Hematopoietic multipotent progenitor cell treated with erythropoietin and hydrocortisone succinate and interleukin-3 and kit ligand, for 8 days (in vitro differentiated cells): ENCODE data around the gene MAPK1.
"Not testable (repeated sequence)": the region's sequence is repeated elsewhere in the genome, so short reads cannot be mapped to it uniquely, and the experiment has no call there.

Experiments used
- DNase-seq: peaks from one replicate; pipeline ENCODE4 v3.0.0-alpha.2; 2015

The MAPK1 gene

DNA sequence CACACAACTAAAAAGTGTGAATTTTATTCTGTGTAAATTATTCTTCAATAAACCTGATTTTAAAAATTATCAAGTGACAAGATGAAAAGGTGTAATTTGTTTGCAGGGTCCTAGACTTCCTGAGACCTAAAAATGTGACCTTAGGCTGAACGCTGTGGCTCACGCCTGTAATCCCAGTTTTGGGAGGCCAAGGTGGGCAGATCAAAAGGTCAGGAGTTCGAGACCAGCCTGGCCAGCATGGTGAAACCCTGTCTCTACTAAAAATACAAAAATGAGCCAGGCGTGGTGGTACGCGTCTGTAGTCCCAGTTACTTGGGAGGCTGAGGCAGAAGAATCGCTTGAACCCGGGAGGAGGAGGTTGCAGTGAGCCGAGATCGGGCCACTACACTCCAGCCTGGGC lies 79.9 kb downstream of the MAPK1 start:
- DNase-seq = not testable (repeated sequence)

GRCh38 chr22:21780259-21780658 lies 87.2 kb downstream of the MAPK1 start:
- DNase-seq = no peak

DNA sequence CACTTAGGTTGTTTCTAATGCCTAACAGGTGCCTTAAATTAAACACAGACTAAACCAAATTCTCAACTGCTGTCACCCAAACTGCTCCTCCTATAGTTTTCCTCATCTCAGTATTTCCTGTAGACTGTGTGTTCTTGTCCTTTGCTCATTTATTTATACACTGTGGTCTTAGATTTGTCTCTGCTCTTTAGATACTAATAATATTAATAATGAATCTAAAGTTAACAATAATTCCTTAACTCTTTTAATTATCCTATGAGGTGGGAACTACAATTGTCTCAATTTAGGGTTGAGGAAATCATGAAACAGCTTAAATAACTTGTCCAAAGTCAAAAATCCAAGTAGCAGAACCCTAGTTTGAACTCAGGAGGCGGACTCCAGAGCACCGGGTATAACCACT lies 88.0 kb downstream of the MAPK1 start:
- no peak for DNase-seq

DNA sequence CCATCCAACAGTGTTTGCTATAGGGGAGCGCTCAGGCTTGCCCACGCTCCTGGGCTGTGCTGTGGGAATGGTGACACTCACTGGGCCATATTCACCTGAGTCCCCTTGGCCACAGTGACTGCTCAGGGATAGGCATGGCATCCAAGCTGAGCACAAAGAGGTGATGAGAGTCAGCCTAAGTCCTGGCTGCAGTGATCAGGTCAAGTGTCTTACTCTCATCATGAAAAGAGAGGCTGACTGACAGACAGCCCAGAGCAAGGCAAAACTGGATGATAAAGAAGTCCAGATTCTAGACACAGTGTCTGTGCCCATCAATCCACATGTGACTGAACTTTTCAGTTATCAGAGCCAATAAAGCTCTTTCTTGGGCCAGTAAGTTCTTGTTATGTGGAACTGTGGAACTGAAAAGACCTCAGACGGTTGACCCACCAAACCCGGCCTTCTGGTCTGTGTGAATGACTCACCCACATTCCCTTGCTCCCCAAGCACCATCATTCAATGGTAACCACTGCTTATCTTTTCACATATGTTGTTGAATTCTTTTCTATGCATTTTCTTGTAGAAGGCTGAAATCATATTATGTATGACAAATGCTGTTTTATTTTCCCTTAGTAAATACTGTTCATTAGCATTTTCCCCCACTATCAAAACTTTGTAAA lies 88.6 kb downstream of the MAPK1 start:
- peak; percentile 30 for DNase-seq

GRCh38 chr22:21771631-21771976 lies 95.8 kb downstream of the MAPK1 start:
- DNase-seq = no peak

GRCh38 chr22:21768435-21768834 lies 99.0 kb downstream of the MAPK1 start:
- DNase-seq = no peak

- no peak for DNase-seq
These were observed 100.6 kb downstream of the MAPK1 start for GRCh38 chr22:21766691-21767462.

- DNase-seq = no peak
These were observed 101.4 kb downstream of the MAPK1 start for GRCh38 chr22:21765909-21766529.

GRCh38 chr22:21764038-21764804 lies 103.2 kb downstream of the MAPK1 start:
- DNase-seq = no peak

- no peak for DNase-seq
These were observed 104.5 kb downstream of the MAPK1 start for GRCh38 chr22:21762712-21763581.

- DNase-seq = no peak
These were observed 105.3 kb downstream of the MAPK1 start for GRCh38 chr22:21761994-21762680.

- no peak for DNase-seq
These were observed 106.4 kb downstream of the MAPK1 start for GRCh38 chr22:21761086-21761485.

DNA sequence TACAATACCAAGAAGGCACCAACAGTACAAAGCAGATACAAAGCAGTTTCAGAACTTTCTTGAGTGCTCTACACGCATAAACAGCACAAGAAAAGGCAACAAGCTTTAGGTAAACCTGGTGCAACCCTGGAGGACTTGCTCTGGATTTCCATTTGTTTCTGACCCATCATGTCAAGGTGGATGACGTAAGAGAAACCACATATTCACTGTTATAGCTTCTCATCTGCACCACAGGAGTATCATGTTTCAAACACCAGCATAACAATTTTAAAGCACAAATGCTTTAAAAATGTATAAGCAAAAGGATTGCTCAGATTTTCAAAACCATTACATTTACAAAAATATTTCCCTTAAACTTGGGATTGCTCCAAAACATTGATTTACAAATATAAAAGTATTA lies 106.8 kb downstream of the MAPK1 start:
- no peak for DNase-seq

DNA sequence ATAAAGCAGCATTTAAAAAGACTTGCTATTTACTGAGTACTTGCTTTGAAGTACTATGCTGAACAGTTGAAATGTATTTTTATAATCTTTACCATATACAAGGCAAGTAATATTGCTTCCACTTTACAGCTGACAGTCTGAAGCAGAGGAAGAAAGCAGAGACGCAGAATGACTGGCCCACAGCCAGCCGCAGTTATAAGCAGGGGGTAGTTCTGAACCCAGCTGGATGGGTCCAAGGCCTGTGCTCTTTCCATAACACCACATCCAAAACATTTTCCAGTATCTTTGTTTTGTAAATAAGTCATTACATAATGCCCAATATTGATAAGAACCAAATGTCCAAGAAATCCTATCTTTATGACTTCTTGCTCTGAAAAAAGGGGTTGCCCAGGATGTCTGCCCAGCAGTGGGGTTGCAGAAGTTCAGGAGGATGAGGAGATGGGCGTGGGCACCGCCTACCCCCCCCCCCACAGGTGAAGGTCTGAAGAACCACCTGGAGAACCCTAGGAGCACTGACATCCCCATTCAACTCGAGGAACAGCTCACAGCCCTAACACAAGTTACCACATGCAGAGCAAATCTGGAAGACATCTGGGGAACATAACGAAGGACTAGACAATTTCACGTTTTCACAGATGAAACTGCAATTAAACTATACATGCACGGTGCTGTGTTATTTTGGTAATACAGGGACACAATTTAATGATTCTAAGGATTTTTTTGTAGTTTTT lies 107.6 kb downstream of the MAPK1 start:
- DNase-seq = no peak

DNA sequence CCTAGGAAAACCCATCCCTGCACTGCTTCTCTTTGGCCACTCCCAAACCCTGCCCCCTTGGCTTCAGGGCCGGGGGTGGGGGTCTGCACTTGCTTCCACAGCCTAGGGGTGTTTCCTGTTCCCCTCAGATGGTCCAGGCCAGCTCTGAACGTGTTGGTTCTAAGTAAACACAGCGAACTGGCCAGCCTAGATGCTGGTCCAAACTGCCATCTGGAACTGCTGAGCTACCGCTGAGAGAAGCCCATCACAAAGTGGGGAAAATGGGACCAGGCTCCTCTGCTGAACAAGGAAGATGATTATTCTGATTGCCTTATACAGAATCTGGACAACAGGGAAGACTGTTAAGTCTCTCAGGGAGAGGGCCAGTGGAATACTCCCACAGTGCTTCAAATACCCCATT lies 108.4 kb downstream of the MAPK1 start:
- no peak for DNase-seq

DNA sequence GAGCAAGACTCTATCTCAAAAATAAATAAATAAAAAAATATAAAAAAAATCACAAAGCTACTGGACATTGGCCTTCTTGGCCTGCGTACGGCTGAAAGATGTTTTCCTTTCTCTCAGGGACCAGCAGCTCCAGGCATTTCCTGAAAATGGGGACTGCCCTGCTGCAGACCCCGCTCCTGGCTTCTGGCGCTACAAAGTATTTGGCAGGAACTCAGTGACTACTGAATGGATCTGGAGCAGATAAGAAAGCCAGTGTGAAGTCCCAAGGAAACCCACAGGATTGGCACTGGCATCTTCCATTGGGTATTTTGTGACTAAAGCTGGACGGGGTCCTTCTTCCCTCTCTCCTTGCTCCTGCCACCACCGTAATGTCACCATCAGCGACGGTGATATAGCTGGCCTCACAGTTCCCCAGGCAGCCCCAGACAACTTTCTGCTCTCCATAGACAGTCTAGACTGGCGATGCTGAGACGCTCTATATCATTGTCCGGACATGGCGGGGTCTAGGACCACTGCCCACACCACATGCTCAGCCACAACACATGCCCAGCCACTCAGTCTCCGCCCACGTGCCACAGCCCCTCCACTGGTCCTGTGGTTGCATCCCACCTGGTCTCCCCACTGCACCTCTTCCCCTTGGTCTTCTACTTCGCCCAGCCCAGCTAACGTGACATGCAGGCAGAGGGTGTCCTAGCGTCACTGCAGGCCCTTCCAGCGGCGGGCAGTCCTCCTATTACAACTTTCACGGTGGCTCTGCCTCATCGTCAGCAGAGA lies 109.2 kb downstream of the MAPK1 start:
- DNase-seq = no peak

DNA sequence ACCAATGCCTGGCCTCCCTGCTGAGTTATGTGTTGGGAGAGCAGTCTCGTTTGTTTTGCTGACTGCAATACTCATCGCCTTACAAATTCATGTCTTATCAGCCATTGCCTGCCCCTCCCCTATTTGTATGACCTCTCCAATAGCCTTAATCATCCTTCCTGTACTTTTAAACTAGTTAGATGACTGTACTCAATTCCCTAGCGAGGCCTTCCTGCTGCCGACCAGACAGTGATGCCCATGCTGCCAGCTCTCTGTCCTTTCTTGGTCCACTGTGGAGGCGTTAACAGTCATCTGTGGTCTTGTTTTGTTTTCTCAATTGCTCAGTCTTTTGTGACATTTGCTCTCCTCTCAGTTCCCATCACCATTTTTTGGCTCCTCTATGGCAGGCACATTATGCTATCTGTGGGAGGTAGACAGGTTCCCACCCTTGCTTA lies 111.6 kb downstream of the MAPK1 start:
- DNase-seq = peak; percentile 68

GRCh38 chr22:21754523-21754922 lies 112.9 kb downstream of the MAPK1 start:
- DNase-seq = peak; percentile 97

- DNase-seq = peak; percentile 79
These were observed 113.9 kb downstream of the MAPK1 start for GRCh38 chr22:21753374-21754111.
